22Rv1 (cell line): ENCODE results near the gene FAM53C.
"Not testable (repeated sequence)": the region's sequence is repeated elsewhere in the genome, so short reads cannot be mapped to it uniquely, and the experiment has no call there.

Experiments used
- H3K27ac ChIP-seq: fragments of 450-650 bp; 2 replicates; pipeline ENCODE4 v1.5.1; 2017
- CTCF ChIP-seq: fragments of 450-650 bp; IDR thresholded peaks from 2 replicates; pipeline ENCODE4 v1.5.1; 2017; ENCODE audit warnings: mild to moderate bottlenecking
- ZFX ChIP-seq: fragments of 450-650 bp; IDR thresholded peaks from 2 replicates; pipeline ENCODE4 v1.6.1; 2017; ENCODE audit warnings: antibody characterized with exemption, borderline replicate concordance

The FAM53C gene

GRCh38 chr5:138337685-138338410 lies at the start of gene FAM53C:
Gene FAM53C, plus strand, starts transcription at chr5:138338266. Its CDS starts 3,070 bp downstream, at chr5:138341336.
- peak within 1 kb of the TSS; percentile 81 for H3K27ac ChIP-seq
- TF ChIP-seq ZFX (no peak), CTCF (no peak)

GRCh38 chr5:138289296-138289695 lies 48.8 kb upstream of the FAM53C start:
- TF ChIP-seq ZFX (no peak), CTCF (no peak)

GRCh38 chr5:138303372-138303771 lies 34.7 kb upstream of the FAM53C start:
- TF ChIP-seq CTCF = no peak
- TF ChIP-seq ZFX = no peak

More at GRCh38 chr5:138289296-138289695, 48.8 kb upstream of the FAM53C start:
- H3K27ac ChIP-seq = no peak overlapping the region

GRCh38 chr5:138305797-138306196 lies 32.3 kb upstream of the FAM53C start:
- H3K27ac ChIP-seq = no peak overlapping the region
- TF ChIP-seq ZFX (no peak), CTCF (no peak)

More at GRCh38 chr5:138303372-138303771, 34.7 kb upstream of the FAM53C start:
- H3K27ac ChIP-seq = no peak overlapping the region

DNA sequence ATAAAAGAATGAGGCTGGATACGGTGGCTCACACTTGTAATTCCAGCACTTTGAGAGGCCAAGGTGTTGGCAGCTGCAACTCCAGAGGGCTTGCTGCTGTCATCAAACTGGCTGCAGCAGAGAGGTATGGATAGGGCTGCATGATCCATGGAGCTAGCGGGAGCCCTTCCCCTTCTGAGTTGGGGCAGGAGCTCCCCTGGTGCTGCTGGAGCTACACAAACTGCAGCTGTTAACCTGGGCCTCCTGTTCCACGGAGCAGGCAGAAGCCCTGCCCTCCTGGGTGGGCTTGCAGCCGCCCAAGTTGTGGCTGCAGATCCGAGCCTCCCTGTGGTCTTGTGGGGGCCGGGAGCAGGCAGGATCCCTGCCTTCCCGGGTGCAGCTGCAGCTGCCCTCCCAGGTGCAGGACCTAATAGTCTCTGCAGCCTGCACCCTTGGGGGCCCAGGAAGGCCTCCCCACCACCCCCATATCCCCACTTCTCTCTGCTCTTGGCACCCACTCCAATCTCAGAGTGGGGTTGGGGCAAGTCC lies 22.3 kb upstream of the FAM53C start:
- H3K27ac ChIP-seq = no peak overlapping the region
- no peak for TF ChIP-seq ZFX
- TF ChIP-seq CTCF = no peak

- no peak overlapping the region for H3K27ac ChIP-seq
- TF ChIP-seq ZFX = no peak
- TF ChIP-seq CTCF = no peak
These were observed 21.7 kb upstream of the FAM53C start for GRCh38 chr5:138316355-138316754.

GRCh38 chr5:138318211-138318610 lies 19.9 kb upstream of the FAM53C start:
- not testable (repeated sequence) for H3K27ac ChIP-seq
